GM21447 (cell line): ENCODE measurements around the gene CERS2.

Experiments
- ATAC-seq: cut with Tn5 transposase; IDR thresholded peaks from one replicate; pipeline ENCODE4 v1.9.1; 2021; ENCODE audit not compliant: unreplicated experiment

The CERS2 gene

DNA sequence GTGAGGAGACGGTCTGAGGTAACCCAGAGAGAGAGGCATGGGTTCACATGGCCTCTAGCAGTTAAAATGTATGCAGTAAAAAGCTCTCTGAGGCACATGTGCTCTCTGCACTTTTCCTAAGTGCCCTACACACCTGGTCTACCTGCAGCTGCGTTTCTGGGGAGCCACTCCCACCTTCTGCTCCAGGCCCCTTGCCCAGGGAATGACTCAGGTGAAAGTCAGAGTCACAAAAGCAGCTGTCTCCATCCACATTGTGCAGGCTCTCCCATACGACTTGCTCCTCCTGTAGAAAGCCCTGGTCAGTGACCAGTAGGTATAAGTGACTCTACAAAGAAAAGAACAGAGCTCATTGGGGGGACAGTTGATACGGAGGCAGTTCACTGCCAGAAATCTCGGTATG is 23.3 kb upstream of the CERS2 start:
- ATAC-seq: no peak

GRCh38 chr1:150997126-150997872 is 22.7 kb upstream of the CERS2 start:
- no peak for ATAC-seq

- ATAC-seq: no peak
Measured at GRCh38 chr1:150995896-150996295, 21.3 kb upstream of the CERS2 start.

DNA sequence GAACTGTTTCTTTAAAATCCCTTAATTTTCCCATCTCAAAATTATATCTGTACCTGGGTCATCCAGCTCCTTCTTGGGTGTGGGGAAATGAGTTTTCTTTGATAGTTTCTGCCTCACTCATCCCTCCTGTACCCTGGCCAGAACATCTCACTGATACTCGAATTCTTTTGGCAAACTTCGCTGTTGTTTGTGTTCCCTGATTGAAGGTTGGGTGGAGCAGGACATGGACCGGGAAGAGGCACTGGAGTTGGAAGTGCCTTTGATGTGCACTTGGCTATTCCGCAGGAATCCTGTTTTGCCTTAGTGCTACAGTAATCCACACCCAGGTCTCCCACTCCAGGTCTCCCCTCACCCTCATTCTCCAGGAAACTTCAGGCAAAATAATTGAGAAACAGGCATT is 20.8 kb upstream of the CERS2 start:
- no peak for ATAC-seq

DNA sequence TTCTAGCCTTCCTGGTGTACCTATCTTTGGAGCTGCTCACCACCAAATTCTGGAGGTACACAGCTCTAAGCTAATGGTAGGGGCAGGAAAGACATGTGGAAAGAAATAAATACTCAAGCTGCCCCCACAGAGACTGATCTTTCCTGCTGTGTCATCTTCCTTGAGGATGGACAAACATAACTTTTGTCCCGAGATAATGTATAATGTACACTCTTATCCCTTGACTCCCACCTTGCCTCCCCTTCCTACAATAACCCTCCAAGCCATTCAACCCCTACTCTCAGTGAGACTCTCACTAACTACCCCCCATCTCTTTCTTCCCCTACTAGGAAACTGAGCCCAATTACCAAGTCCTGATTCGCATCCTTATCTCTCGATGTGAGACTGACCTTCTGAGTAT is 19.6 kb upstream of the CERS2 start:
- ATAC-seq: no peak

GRCh38 chr1:150992626-150993025 is 18.0 kb upstream of the CERS2 start:
- no peak for ATAC-seq

GRCh38 chr1:150987924-150988323 is 13.3 kb upstream of the CERS2 start:
- ATAC-seq: no peak

DNA sequence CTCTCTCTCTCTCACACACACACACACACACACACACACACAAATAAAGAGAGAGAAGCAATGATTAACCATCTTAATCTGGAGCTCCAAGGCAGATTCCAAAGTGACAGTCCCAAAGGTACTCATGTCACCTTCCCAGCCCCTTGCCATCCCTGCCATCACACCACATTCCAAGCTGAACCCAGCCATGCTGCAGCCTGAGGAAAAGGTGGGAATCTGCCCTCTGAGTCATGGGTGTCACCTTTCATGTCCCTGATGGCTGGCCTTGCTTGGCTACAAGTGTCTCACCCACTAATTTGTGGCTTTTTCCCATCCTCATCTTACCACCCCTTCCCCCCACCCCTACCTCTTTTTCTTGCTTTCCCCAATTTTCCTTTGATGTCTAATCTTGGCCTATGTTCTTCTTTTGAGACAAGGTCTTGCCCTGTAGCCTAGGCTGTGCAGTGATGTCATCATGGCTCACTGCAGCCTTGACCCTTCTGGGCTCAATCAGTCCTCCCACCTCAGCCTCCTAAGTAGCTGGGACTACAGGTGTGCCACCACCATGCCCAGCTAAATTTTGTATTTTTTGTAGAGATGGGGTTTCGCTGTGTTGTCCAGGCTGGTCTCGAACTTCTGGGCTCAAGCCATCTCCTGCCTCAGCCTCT is 10.7 kb upstream of the CERS2 start:
- no peak for ATAC-seq

GRCh38 chr1:150981805-150982712 is 7.4 kb upstream of the CERS2 start, which contains the start of gene ANXA9:
ANXA9 (plus strand) TSS chr1:150982292; CDS start chr1:150983106, 814 bp downstream.
- ATAC-seq: no peak

DNA sequence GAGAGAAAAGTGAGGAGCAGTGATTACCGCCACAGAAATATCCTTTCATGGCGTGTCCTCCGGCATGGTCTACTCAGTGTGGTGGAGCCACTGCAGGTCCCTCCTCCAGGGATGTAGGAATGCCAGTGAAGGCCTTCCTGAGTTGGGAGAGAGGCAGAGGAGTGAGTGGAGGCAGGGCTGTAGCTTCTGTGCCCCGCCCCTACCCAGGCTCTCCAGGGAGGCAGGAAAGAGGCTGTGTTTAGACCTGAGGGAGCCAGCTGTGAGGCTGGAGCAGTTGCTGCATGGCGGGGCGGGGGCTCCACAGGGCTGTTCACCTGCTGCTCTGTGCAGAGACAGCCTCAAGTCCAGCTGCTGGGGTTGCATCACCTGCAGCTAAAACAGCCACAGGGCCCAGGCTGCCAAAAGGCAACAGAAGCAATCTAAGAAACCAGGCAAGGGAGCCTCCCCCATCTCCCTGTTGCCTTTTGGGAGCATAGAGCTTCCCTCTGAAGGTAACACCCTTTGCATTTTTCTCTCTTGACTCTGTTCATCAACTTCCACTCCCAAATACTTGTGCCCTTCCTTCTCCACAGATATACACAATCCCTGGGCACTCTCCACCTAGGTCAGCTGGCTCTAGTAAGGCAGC is 6.7 kb upstream of the CERS2 start:
- no peak for ATAC-seq

DNA sequence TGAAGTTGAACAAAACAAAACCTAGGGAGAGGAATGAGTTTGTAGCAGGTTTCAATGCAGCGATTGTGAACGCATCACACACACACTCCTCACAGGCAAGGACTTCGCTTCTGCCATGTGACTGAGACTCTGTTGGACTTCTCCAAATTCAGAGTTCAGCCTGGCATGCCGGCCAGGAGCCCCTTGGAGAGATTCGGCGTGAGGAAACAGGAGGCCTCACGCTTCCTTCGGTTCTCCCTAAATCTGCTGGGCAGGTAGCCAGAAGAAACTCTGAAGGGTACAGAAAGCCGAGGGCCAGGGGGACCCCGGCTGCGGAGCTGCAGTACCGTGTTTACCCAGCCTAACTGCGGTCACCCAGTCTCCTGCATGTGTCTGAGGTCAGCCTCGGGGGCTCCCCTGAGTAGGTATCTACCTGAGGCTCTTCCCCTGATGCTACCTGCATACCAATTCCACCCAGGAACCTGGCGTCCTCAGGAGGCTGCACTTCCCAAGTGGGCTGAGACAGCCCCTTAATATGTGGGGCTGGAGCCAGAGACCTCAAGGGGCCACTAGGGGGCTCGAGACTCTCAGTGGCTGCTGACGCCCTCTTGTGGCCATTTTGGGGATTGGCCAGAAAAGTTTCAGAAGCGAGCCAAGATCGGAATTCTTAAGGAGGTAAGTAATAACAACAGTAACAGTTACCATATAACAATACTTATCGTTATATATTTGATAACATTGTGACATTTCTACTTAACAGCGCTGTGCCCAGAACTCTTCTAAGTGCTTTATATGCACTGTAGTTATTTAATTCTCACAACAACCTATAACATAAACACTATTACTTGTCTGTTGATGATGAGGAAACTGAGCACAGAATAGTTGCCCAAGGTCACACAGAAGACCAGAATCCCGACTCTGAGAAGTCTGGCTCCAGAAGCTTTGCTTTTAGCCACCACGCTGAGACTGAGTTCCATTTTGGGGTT is 4.7 kb upstream of the CERS2 start:
- ATAC-seq: no peak

DNA sequence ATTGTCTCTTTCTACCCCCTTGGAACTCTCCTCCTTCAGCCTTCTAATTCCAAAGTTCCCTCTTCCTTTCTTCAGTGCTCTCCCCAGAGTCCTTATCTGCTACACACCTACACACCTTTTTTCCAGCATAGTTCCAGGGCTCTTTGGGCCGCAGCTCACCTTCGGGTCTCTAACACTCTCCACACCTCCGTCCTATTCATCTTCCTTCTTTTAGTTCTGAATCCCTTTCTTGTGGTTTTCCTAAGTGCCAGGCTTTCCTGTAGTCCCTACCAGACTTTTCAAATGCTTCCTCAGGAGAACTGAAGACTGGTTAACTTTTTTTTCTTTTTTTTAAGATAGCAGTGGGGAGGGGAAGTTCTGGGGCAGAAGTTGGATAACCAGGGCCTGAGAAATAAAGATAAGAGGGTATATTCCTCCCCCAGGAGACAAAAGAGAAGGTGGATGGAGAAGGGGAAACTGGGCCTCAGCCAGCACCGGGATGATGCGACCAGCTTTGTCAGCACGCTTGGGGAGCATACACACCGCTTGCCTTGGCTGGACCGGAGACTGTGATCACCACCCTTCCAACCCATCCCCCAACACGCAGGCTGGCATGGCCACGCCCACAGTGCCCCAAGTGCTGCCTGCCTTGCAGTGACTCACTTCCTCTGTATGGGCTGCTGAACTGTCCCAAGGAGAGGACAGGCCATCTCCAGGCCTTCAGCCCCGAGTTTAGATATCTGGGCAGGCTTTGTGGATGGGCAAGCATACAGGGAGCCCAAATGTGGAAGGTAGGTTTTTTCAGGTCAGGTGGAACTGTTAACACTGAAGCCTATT is 2.5 kb upstream of the CERS2 start:
- no peak for ATAC-seq

DNA sequence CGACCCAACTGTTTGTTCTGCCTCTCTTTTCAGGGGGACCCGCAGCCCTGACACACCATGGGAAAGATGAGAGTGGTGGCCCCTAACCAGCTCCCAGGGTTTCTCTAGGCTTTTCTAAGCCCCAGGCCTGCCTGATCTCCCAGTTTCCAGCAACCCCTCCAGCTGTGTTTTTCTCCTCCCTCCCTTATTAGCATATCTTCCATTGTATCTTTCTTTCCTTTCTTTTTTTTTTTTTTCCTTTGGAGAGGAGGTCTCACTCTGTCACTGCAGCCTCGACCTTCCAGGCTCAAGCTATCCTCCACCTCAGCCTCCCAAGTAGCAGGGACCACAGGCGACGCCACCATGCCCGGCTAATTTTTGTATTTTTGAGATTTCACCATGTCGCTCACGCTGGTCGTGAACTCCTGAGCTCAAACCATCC is 1.8 kb upstream of the CERS2 start:
- no peak for ATAC-seq

DNA sequence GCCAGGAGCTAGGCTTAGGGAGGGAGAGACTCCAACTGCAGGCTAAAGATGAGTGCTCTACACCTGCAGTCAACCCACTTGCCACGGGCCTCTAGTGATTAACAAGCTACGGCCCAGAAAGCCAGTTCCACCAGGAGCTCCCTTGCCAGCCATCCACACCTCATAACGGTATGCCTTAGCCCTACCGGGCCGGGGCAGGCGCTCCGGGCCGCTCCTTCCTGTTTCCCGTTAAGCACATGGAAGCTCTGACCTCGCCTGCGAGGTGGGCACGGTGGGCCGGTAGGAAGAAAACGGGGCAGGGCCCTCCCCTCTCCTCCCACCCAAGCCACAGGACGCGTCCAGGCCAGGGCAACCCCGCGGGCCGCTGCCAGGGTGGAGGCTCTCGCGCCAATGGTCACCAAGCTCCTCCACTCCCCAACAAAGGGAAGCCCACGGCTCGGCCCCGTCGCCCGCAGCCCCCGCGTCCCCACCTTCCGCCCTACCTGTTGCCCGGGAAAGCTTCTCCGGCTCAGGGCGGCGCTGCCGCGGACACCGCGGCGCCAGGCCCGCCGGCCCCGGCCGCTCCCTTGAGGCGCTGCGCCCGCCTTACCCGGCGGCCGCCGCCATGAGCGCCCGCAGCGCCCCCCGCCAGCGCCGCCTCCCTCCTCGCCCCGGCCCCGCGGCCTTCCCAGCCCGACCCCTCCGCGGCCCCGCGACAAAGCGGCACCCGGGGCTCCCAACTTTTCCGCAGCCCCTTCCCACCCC is 627 bp downstream of the CERS2 start:
- ATAC-seq: peak; percentile 29

DNA sequence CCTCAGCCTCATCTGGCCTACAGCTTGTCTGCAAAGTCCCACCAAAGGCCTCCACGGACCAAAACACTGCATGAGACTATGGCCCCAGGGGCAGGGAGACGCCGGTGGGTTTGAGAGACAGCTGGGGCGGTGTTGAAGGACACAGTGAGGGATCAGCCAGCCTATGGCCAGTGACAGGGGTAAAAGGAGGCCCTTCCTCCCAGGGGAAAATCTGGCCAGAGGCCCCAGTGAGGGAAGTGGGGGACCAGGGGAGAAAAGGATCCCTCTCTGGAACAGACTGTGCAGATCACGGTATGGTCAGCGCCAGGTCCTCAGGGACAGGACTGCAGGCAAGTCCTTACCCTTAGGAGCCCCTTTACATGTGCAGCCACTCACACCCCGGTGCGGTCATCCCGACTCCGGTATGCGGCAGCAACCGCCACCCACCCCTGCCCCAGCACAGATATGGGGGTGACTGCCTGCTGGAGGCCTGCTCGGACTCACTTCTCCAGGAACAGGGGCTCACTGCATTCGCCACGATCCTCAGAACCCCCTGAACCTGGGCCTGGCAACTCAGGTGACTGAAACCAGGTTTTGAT is 1.3 kb downstream of the CERS2 start:
- ATAC-seq: peak; percentile 4

DNA sequence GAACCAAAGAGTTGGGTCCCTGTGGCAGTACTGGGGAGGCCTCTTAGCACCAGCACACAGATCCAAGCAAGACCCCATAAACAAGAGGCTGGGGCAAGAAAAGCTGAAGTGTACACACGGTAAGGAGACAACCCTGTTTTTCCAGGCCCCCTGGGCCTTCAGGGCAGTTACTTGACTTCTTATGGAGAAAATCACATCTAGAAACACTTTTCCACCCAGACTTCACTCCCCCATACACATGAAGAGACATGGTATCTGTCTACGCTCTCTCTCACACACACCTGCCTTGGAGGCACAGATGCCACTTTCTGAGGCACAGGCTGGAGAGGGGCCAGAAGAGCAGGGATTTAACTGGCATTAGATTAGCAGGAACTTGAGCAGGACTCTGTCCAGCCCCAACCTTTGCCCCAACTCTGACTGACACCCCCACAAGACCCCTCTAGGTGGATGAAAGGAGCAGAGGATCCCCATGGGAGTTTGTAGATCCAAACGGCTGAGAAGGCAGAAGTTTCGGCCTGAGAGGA is 2.2 kb downstream of the CERS2 start:
- ATAC-seq: no peak

DNA sequence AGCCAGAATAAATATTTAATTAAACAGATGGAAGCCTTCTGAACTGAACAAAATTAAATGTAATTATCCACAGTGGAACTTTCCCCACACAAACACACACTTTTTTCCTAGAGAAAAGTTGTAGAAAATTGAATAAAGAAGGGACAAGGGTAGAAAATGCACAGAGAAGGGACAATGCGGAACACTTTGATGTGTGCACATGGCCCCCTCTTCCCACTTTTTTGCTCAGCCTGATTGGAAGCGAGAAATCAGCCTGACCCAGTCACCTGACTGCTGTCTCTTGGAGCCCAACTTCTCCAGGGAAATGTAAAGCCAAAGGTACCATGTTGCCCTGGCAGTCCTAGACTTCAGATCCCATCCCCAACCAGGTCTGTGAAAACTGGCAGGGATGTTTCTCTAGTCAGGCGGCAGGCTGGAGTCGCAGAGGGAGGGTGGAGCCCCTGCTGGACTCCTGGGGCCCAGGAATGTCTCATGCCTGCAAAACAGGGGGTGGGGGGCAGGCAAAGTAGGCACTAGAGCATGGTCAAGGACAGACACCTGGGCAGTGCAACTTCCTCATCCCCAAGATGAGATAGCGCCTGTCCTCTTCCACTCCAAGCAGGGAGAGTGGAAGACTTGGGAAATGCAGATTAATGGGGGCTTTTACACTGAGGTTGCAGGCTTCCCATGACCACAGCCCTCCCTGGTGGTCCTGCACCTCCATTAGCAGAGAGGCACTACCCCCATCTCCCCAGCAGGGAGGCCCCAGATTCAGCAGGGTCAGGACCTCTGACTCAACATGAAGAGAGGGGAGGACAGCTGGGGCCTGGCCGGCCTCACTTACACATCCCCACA is 2.8 kb downstream of the CERS2 start:
- no peak for ATAC-seq
